GM20000 (cell line): ENCODE results near the gene GRIK4.

ENCODE experiments used
- DNase-seq: peaks from one replicate; pipeline ENCODE4 v3.0.0; 2012; ENCODE audit warnings: low spot score
- TF ChIP-seq, protein P1 (sequence below): IDR thresholded peaks from 2 replicates; pipeline ENCODE4 v1.5.1; 2012; ENCODE audit warnings: mild to moderate bottlenecking, control low read depth; ENCODE audit errors: extremely low read depth, missing control alignments

Gene GRIK4

DNA sequence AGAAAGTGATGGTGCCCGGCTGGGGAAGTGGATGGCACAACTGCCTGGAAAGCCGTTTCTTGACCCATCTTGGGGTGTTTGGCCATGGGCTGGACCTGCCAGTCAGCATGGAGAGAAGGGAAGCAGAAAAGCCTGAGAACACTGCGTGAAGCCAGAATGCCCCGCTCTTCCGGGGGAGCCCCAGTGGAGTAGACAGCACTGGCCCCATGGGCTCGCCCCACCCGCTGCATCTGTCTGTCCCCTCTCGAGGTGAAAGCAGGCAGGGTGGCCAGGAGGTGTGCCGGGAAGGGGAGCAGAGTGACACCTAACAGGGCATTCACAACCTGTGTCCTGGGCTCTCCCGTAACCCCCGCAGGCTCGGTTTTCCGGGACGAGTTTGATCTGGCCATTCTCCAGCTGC lies 455.3 kb downstream of the GRIK4 start:
- no peak for DNase-seq
- TF ChIP-seq, protein P1, sequence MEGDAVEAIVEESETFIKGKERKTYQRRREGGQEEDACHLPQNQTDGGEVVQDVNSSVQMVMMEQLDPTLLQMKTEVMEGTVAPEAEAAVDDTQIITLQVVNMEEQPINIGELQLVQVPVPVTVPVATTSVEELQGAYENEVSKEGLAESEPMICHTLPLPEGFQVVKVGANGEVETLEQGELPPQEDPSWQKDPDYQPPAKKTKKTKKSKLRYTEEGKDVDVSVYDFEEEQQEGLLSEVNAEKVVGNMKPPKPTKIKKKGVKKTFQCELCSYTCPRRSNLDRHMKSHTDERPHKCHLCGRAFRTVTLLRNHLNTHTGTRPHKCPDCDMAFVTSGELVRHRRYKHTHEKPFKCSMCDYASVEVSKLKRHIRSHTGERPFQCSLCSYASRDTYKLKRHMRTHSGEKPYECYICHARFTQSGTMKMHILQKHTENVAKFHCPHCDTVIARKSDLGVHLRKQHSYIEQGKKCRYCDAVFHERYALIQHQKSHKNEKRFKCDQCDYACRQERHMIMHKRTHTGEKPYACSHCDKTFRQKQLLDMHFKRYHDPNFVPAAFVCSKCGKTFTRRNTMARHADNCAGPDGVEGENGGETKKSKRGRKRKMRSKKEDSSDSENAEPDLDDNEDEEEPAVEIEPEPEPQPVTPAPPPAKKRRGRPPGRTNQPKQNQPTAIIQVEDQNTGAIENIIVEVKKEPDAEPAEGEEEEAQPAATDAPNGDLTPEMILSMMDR, result no peak

DNA sequence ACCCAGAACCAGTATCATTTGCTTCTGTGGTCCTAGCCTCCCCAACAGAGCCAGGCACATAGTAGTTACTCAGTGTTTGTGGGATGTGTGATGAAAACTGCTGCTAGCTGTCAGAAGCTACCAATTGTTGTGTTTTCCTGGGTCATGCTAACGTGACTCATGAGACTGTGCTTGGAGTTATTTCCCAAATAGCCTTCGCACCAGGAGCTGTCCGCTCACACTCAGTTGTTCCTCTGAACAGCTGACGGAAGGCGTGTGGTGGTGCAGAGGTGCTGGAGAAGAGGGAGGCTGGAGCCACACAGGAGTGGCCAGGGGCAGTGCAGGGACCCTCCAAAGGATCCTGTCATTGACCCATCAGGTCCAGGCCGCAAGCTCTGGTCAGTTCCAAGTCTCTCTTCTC lies 458.4 kb downstream of the GRIK4 start:
- DNase-seq, result no peak
- TF ChIP-seq, protein P1, result no peak

DNA sequence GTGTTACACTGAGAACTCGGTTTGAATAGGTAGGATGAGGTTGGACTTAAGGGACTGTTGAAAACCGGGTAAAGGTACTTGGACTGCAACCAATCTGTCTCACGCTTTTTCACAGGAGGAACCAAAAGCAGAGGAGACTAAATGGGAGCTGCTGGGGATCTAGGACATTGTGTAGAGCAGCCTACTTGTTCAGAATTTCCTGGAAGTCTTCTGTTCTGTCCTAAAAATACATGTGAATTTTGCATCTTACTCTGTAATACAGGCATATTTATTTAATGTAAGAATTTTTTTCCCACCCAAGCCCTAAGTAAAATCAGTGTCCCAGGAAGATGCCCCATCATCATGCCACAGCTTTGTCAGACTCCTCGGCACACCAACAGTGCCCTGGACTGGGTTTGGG lies 460.3 kb downstream of the GRIK4 start:
- no peak for DNase-seq
- TF ChIP-seq, protein P1, result no peak

DNA sequence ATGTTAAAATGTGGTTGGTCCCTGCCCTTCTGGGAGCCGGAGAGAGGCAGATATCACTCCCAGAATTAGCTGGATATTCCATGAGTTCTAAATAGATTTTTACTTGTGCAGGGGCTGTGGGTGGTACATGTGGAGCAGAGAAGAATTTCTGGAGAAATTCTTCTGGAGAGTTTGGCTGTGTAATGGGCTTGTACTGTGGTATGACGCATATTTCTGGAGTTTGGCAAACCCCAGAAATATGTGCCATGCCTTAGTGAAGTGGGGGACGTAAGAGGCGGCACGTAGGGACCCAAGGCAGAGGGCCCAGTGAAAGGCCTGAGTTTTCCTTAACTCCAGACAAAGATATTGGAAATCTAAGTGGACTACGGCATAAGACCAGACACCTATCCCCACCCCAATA lies 461.1 kb downstream of the GRIK4 start:
- DNase-seq, result no peak
- TF ChIP-seq, protein P1, result no peak

DNA sequence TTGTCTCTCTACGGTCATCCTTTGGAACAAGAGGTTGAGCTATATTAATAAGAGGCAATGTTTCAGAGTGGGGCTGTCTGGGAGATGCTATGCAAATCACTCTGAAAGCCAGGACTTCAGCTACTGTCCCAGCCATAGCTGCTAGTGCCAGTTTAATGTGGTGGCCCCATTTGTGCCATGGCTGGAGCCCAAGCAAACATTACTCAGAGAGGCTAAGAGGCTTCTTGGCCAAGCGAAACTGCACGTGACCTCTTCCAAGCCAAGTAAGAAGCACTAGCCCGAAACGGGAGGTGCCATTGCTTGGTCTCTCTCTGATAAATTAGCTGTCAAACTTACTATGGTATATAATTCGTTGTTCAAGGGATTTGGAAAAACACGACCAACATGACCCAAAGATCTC lies 462.0 kb downstream of the GRIK4 start:
- TF ChIP-seq, protein P1, result no peak

DNA sequence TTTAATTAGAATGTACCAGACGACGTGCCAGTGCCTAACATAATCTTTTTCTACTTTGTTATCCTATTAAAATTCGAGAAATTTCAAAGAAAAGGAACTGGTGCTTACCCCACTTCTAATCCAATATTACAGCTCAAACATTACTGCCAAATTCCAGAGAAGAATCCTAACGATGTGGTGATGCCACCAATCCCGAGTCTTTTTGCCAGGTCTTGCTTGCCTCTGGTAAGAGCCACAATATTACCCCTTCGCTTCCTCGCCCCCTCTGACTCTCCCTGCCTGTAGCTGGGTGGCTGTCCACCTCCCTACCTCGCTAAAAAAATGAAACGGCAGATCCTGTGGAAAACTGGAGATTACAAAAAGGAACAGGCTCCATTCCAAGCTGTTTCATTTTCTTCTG lies 462.9 kb downstream of the GRIK4 start:
- TF ChIP-seq, protein P1, result no peak
- DNase-seq, result no peak

More for the DNA sequence above, 462.0 kb downstream of the GRIK4 start:
- no peak for DNase-seq

DNA sequence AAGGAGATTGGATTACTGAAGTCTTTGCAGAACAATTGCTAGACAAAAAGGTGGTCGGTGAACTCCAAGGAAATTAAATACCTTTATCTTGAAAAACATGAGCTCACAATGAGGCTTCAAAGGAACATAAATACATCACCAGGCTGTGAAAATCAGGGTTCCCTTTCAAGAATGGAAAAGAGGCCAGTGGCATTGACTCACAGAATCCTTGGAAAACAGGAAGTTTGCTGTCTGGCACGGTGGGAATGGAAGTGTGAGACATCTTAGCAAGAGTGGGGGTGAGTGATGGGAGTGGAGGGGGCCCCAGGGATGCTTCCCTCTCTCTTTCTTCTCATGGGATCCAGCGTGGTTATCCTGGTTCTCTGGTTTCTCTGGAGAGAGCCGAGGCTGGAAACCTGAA lies 463.4 kb downstream of the GRIK4 start:
- TF ChIP-seq, protein P1, result no peak
- no peak for DNase-seq
